Adrenal gland (tissue), 12 donors: ENCODE results near the gene GPC5. TPM values are rescaled to one million over a fixed set of nuclear protein-coding genes. Genes with fewer than 3 reads are reported as not detected.

Experiments
- DNase-seq, 7 donors: peaks; one replicate each; pipeline ENCODE4 v3.0.0-alpha.2; 2019 to 2020
- H3K27ac ChIP-seq, 5 donors: fragments of 200-600 bp; sonication (generic) in 4 of 5; 1 replicate in 3 of 5; 2 replicates in 2 of 5; pipeline versions ENCODE4 v1.5.1 to v1.8.0; 2016 to 2020; ENCODE audit warnings: mild to moderate bottlenecking in 1 of 5
- H3K27me3 ChIP-seq: fragments of 200-600 bp; 2 replicates; pipeline ENCODE4 v1.8.0; 2021
- H3K36me3 ChIP-seq, 2 donors: fragments of 200-600 bp; replicated peaks in 1 of 2; 1 replicate in 1 of 2; 2 replicates in 1 of 2; pipeline versions ENCODE4 v1.5.1 to v1.8.0; 2018 to 2022
- H3K4me1 ChIP-seq, 2 donors: fragments of 200-600 bp; replicated peaks in 1 of 2; 1 replicate in 1 of 2; 2 replicates in 1 of 2; pipeline versions ENCODE4 v1.5.1 to v1.8.0; 2018 to 2021
- H3K4me3 ChIP-seq, 4 donors: fragments of 200-600 bp; sonication (generic) in 3 of 4; one replicate each; pipeline ENCODE4 v1.5.1; 2016 to 2018
- H3K9me3 ChIP-seq, 3 donors: fragments of 200-600 bp; sonication (generic) in 1 of 3; replicated peaks in 1 of 3; 1 replicate in 2 of 3; 2 replicates in 1 of 3; pipeline versions ENCODE4 v1.5.1 to v1.8.0; 2016 to 2021
- CTCF ChIP-seq, 6 experiments: fragments of 450-650 bp in 4 of 6; fragments of 200-600 bp in 2 of 6; sonication (generic) in 1 of 6; IDR thresholded peaks; 1 replicate in 5 of 6; 2 replicates in 1 of 6; pipeline versions ENCODE4 v1.5.1 to v1.8.0; 2016 to 2021; ENCODE audit warnings: antibody characterized with exemption in 6 of 6, mild to moderate bottlenecking in 2 of 6, moderate library complexity in 1 of 6
- POLR2A ChIP-seq, 2 donors: fragments of 450-650 bp; IDR thresholded peaks; one replicate each; pipeline ENCODE4 v1.6.1; 2017; ENCODE audit warnings: antibody characterized with exemption in 2 of 2, mild to moderate bottlenecking in 2 of 2, moderate library complexity in 1 of 2
- WGBS, 4 donors: extraction: QIAGEN DNeasy Blood & Tissue Kit in 2 of 4; methylation state at CpG; one replicate each; pipeline versions ENCODE4 v1.1.5 to v1.1.7; 2013 to 2017; 5-methylcytosine and 5-hydroxymethylcytosine counted together
- intact Hi-C, 2 donors: fragments of 100-400 bp; cut with DNase I; formaldehyde crosslinking; loops; one replicate each; pipeline versions ENCODE4 v1.14.1 to v1.15.0; 2022 to 2023
- polyA plus RNA-seq, 3 donors: library from polyadenylated mRNA; stranded (reverse); fragments of 200-250 nt in 2 of 3; fragments of 350-450 nt in 1 of 3; fragmentation: Illumina TruSeq in 1 of 3; extraction: RNeasy Lipid Tissue Mini Kit (QIAGEN cat#74804) in 1 of 3; gene quantifications; one replicate each; pipeline ENCODE4 v1.2.3, GENCODE V29; 2013 to 2014
- total RNA-seq, 9 donors: library from RNA; depleted of rRNA in 4 of 9; stranded (reverse); fragments of >200 nt in 4 of 9; fragments of 120-200 nt in 1 of 9; fragmentation: NEBNext Ultra II Directional in 1 of 9; extraction: Animal tissue kit (Norgen Biotek cat#: 25700) in 1 of 9; gene quantifications; one replicate each; pipeline versions ENCODE4 v1.1.0 to v1.2.4, GENCODE V29; 2013 to 2023
- donor health status: healthy with polysubstance abuse.
- donor health status: Bipolar disorder and iron deficiency.
- donor health status: DM: yes; HTN: yes; CAD: no.
- donor health status: DM: no; HTN: no; CAD: no.
- donor health status: DM: no; HTN: no; CAD: no.
- donor health status: DM: yes; HTN: yes; CAD: no.

The GPC5 gene
- total and polyA plus RNA-seq, 12 donors = 0.24 to 7.7 (median 2.1) TPM; not detected in 4

DNA sequence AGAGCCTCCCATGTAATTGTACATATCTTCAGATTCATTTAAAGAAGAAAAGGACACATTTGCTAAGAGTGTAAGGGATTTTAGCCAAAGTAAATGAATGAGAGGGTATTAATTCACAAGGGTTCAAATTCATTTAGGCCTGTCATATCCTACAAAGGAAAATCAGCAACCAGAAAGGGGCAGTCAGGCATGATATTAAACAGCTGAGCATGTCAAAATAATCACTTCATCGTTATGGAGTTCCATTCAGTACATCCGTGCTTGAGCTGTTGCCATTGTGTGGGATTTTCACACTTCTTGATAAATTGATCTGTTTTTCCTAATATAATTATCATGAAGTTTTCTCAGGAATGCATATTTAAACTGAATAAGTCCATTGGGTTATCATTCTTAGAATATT is 567.1 kb downstream of the GPC5 start:
- H3K27ac ChIP-seq = no peak overlapping the region
- no peaks in the 10 kb centered on the region for H3K4me1 ChIP-seq
- H3K27me3 ChIP-seq = no peaks in the 10 kb centered on the region
- H3K4me3 ChIP-seq = no peak overlapping the region
- no peaks in the 10 kb centered on the region for H3K9me3 ChIP-seq
- 73 to 85% (median 82%) methylated on average over 2 of the region's 2 CpGs for WGBS, 4 donors
- TF ChIP-seq CTCF (IDR thresholded peaks at IDR 0.05) (no peak), POLR2A (IDR thresholded peaks at IDR 0.05) (no peak)
- DNase-seq = no peak
- intact Hi-C loops = no loop called here
- H3K36me3 ChIP-seq = no peaks in the 10 kb centered on the region

DNA sequence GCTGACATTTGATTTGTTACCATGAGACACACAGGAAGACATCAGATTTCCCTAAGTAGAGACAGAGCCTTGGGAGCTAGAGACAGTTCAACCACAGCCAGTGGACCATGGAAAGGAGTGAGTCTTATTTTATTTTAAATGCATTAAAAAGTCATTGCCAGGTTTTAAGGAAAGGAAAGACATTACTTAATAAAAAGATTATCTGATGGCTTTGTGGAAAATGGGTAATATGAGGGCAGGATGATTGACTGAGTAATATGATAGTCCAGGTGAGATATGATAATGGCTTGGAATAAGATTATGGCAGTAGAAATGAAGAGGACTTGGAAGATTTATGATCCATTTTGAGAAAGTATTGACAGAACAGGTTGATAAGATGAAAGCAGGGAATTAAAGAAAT is 580.1 kb downstream of the GPC5 start:
- Histone ChIP-seq H3K27me3 (no peaks in the 10 kb centered on the region), H3K4me3 (no peak overlapping the region), H3K9me3 (no peaks in the 10 kb centered on the region), H3K27ac (no peak overlapping the region), H3K4me1 (no peaks in the 10 kb centered on the region), H3K36me3 (no peaks in the 10 kb centered on the region)
- TF ChIP-seq POLR2A (IDR thresholded peaks at IDR 0.05) (no peak), CTCF (IDR thresholded peaks at IDR 0.05) (no peak)
- DNase-seq = no peak
- intact Hi-C loops = no loop called here

GRCh38 chr13:91986761-91987483 is 588.5 kb downstream of the GPC5 start:
- Histone ChIP-seq H3K27me3 (no peaks in the 10 kb centered on the region), H3K4me1 (no peaks in the 10 kb centered on the region), H3K27ac (no peak overlapping the region), H3K4me3 (no peak overlapping the region), H3K9me3 (no peaks in the 10 kb centered on the region), H3K36me3 (no peaks in the 10 kb centered on the region)
- intact Hi-C loops = no loop called here
- TF ChIP-seq POLR2A (IDR thresholded peaks at IDR 0.05) (no peak), CTCF (IDR thresholded peaks at IDR 0.05) (no peak)
- no peak for DNase-seq
- WGBS, 4 donors = 41 to 58% (median 45%) methylated on average over 4 of the region's 4 CpGs

DNA sequence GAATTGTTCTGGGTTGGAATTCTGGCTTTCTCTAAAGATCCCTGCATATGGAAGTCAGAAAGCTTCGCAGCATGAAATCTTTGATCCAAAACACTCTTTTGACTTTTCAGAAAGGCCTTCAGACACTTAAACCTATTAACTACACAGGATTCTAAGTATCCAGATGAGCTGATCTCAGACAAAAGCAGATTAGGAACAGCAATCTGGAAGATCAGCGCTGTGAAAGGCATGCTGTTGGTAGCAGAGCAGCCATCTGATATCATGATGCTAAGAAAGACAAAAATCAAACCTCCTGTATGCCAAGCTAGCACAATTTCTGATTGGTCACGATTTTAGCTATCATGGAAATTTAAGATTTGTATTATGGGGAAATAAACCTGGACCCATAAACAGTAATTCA is 589.9 kb downstream of the GPC5 start:
- no peaks in the 10 kb centered on the region for H3K4me1 ChIP-seq
- 72 to 87% (median 83%) methylated on average over 3 of the region's 3 CpGs for WGBS, 4 donors
- no peak overlapping the region for H3K4me3 ChIP-seq
- H3K9me3 ChIP-seq = no peaks in the 10 kb centered on the region
- TF ChIP-seq CTCF (IDR thresholded peaks at IDR 0.05) = no peak
- TF ChIP-seq POLR2A (IDR thresholded peaks at IDR 0.05) = no peak
- no peak overlapping the region for H3K27ac ChIP-seq
- intact Hi-C loops = no loop called here
- H3K27me3 ChIP-seq = no peaks in the 10 kb centered on the region
- DNase-seq = no peak
- H3K36me3 ChIP-seq = no peaks in the 10 kb centered on the region
